NCI-H2107 (cell line): Measurements from ENCODE around the gene CKMT2.

ENCODE experiments used
- DNase-seq: peaks from one replicate; lab custom pipeline; 2025; lab: John Stamatoyannopoulos, UW

Gene CKMT2

GRCh38 chr5:81233080-81233634 lies at the start of gene CKMT2:
Gene CKMT2 (plus strand): TSS chr5:81233322. CDS start chr5:81251133, 17,811 bp downstream.
- DNase-seq, result no peak

- peak; percentile 3 for DNase-seq
Observed at GRCh38 chr5:81183811-81184748, 49.0 kb upstream of the CKMT2 start.

- no peak for DNase-seq
Observed at GRCh38 chr5:81184749-81185110, 48.4 kb upstream of the CKMT2 start.

GRCh38 chr5:81187885-81188284 lies 45.2 kb upstream of the CKMT2 start:
- DNase-seq, result peak; percentile 8

GRCh38 chr5:81188962-81189361 lies 44.2 kb upstream of the CKMT2 start:
- no peak for DNase-seq

GRCh38 chr5:81189875-81190498 lies 43.1 kb upstream of the CKMT2 start:
- no peak for DNase-seq

GRCh38 chr5:81191726-81192372 lies 41.3 kb upstream of the CKMT2 start:
- DNase-seq, result no peak

- DNase-seq, result no peak
Observed at GRCh38 chr5:81192373-81192750, 40.8 kb upstream of the CKMT2 start.

GRCh38 chr5:81194633-81195334 lies 38.3 kb upstream of the CKMT2 start:
- DNase-seq, result peak; percentile 45

GRCh38 chr5:81195335-81195929 lies 37.7 kb upstream of the CKMT2 start:
- no peak for DNase-seq

- DNase-seq, result no peak
Observed at GRCh38 chr5:81202655-81203054, 30.5 kb upstream of the CKMT2 start.

- no peak for DNase-seq
Observed at GRCh38 chr5:81203729-81204128, 29.4 kb upstream of the CKMT2 start.

GRCh38 chr5:81204205-81204604 lies 28.9 kb upstream of the CKMT2 start:
- no peak for DNase-seq

- DNase-seq, result no peak
Observed at GRCh38 chr5:81205058-81205457, 28.1 kb upstream of the CKMT2 start.

- DNase-seq, result no peak
Observed at GRCh38 chr5:81207009-81207408, 26.1 kb upstream of the CKMT2 start.

- DNase-seq, result no peak
Observed at GRCh38 chr5:81208904-81209303, 24.2 kb upstream of the CKMT2 start.

- no peak for DNase-seq
Observed at GRCh38 chr5:81209386-81209785, 23.7 kb upstream of the CKMT2 start.

GRCh38 chr5:81209869-81210493 lies 23.1 kb upstream of the CKMT2 start:
- no peak for DNase-seq

- no peak for DNase-seq
Observed at GRCh38 chr5:81212211-81212751, 20.8 kb upstream of the CKMT2 start.

GRCh38 chr5:81213070-81213469 lies 20.1 kb upstream of the CKMT2 start:
- DNase-seq, result no peak

GRCh38 chr5:81214848-81215247 lies 18.3 kb upstream of the CKMT2 start:
- no peak for DNase-seq
